Measurements from ENCODE around the gene KCNMB4.

DNA sequence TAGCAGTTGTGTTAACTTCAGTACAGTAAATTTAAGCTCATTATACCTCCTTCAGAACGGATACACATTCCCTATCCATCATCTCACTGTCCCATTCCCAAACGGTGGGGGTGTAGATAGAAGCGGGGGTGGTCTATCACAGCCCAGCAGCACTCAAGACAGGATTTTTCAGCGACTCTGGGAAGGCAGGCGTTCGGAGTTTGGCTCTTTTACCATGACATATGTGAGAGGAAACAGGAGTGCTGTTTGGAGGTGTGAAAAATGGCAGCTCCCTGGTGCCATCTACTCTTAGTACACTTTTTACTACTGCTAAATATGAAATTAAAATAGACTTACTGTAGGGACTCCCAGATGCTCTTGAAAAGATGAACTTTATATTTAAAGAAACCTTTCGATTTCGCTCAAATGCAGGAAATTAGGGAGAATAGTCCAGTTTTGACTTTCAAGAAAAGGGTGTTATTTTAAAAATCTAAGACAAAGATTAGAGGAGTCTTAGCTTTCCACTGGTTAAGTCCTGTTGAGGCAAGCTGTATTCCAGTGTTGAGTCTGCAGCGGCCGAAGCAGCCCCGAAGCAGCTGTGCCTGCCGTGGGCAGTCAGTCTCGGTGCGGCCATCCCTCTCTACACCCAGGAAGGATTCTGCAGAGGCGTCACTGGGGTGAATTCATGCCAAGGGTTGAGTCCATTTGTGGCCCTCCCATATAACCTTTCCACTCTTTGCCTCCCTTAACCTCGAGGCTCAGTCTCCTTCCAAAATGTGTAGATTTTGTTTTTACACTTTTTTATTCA is 42.1 kb downstream of the KCNMB4 start:
- TF ChIP-seq, protein P1, sequence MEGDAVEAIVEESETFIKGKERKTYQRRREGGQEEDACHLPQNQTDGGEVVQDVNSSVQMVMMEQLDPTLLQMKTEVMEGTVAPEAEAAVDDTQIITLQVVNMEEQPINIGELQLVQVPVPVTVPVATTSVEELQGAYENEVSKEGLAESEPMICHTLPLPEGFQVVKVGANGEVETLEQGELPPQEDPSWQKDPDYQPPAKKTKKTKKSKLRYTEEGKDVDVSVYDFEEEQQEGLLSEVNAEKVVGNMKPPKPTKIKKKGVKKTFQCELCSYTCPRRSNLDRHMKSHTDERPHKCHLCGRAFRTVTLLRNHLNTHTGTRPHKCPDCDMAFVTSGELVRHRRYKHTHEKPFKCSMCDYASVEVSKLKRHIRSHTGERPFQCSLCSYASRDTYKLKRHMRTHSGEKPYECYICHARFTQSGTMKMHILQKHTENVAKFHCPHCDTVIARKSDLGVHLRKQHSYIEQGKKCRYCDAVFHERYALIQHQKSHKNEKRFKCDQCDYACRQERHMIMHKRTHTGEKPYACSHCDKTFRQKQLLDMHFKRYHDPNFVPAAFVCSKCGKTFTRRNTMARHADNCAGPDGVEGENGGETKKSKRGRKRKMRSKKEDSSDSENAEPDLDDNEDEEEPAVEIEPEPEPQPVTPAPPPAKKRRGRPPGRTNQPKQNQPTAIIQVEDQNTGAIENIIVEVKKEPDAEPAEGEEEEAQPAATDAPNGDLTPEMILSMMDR (conservative IDR thresholded peaks at IDR 0.05; ENCODE audit: low read depth, low read length) = no peak
- TF ChIP-seq NFE2L2 (IDR thresholded peaks at IDR 0.05; ENCODE audit: low read depth, low read length) (no peak), CHD1 (IDR thresholded peaks at IDR 0.05; ENCODE audit: low read depth, low read length) (no peak), FOS (IDR thresholded peaks at IDR 0.05; ENCODE audit: low read depth, low read length) (no peak), USF2 (IDR thresholded peaks at IDR 0.05; ENCODE audit: low read depth, low read length) (no peak), RCOR1 (IDR thresholded peaks at IDR 0.05; ENCODE audit: insufficient replicate concordance, low read length) (no peak), POLR2A (IDR thresholded peaks at IDR 0.05; ENCODE audit: low read depth, low read length) (no peak), CEBPB (IDR thresholded peaks at IDR 0.05; ENCODE audit: low read depth, low read length) (no peak), MXI1 (IDR thresholded peaks at IDR 0.05; ENCODE audit: borderline replicate concordance, low read depth, low read length) (no peak), RFX5 (IDR thresholded peaks at IDR 0.05; ENCODE audit: low read depth, low read length) (no peak), SMC3 (IDR thresholded peaks at IDR 0.05; ENCODE audit: low read depth, low read length) (no peak), RAD21 (IDR thresholded peaks at IDR 0.05; ENCODE audit: low read length) (no peak), MAFK (IDR thresholded peaks at IDR 0.05; ENCODE audit: low read depth, low read length) (no peak)
